ENCODE measurements around the gene NALCN. TPM values are rescaled to one million over a fixed set of nuclear protein-coding genes. Genes with fewer than 3 reads are reported as not detected.
A peak's percentile ranks its signal among the peaks of the same experiment; 100 is the strongest.

NALCN gene
- total RNA-seq, 3 donors from 2014 or later, result 0.10 to 1.4 (median 0.12) TPM

GRCh38 chr13:101140936-101141335, 275.4 kb downstream of the NALCN start:
- Histone ChIP-seq H3K9me3 (no peaks in the 10 kb centered on the region), H3K36me3 (ENCODE audit: low read depth) (no peaks in the 10 kb centered on the region), H3K4me1 (ENCODE audit: low read depth) (no peaks in the 10 kb centered on the region), H3K4me3 (no peak overlapping the region)
- DNase-seq, result no peak
- intact Hi-C loops (cut with DNase I, micrococcal nuclease), result no loop called here
- no peak for ATAC-seq
- TF ChIP-seq, protein P1, sequence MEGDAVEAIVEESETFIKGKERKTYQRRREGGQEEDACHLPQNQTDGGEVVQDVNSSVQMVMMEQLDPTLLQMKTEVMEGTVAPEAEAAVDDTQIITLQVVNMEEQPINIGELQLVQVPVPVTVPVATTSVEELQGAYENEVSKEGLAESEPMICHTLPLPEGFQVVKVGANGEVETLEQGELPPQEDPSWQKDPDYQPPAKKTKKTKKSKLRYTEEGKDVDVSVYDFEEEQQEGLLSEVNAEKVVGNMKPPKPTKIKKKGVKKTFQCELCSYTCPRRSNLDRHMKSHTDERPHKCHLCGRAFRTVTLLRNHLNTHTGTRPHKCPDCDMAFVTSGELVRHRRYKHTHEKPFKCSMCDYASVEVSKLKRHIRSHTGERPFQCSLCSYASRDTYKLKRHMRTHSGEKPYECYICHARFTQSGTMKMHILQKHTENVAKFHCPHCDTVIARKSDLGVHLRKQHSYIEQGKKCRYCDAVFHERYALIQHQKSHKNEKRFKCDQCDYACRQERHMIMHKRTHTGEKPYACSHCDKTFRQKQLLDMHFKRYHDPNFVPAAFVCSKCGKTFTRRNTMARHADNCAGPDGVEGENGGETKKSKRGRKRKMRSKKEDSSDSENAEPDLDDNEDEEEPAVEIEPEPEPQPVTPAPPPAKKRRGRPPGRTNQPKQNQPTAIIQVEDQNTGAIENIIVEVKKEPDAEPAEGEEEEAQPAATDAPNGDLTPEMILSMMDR (IDR thresholded peaks at IDR 0.05), result no peak

DNA sequence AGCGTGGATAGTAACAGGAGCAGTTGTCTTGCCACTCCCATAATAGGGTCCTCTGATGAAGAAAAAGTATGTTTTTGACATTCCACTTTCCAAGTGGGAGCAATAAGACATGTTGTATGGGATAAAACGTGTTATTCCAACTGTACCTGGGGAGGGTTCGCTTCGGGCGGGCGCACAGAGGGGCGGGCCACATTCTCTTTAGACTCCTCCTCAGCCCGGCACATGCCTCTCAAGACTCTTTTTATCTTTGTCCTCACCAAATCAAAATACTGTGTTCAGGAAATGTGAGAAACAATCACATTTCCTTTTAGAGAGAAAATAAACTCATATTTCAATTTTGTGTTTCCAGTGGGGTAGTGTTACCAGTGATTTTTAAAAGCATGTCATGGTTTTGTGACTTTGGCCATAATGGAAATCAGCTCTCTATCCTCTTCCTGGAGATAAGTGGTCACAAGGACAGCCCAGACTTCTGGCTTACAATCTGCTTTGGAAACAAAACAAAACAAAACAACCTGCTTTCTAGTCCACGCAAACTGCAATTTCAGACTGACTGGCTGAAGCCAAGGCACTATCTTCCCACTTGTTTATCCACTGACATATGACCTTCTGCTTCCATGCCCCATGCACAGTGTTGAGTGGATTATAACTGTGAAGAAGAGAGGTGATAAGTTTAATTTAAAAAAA, 276.1 kb downstream of the NALCN start:
- ATAC-seq, result no peak
- no peaks in the 10 kb centered on the region for H3K36me3 ChIP-seq (ENCODE audit: low read depth)
- no peaks in the 10 kb centered on the region for H3K4me1 ChIP-seq (ENCODE audit: low read depth)
- intact Hi-C loops (cut with DNase I, micrococcal nuclease), result no loop called here
- no peaks in the 10 kb centered on the region for H3K9me3 ChIP-seq
- DNase-seq, result no peak
- TF ChIP-seq, protein P1 (IDR thresholded peaks at IDR 0.05), result no peak
- H3K4me3 ChIP-seq, result no peak overlapping the region

DNA sequence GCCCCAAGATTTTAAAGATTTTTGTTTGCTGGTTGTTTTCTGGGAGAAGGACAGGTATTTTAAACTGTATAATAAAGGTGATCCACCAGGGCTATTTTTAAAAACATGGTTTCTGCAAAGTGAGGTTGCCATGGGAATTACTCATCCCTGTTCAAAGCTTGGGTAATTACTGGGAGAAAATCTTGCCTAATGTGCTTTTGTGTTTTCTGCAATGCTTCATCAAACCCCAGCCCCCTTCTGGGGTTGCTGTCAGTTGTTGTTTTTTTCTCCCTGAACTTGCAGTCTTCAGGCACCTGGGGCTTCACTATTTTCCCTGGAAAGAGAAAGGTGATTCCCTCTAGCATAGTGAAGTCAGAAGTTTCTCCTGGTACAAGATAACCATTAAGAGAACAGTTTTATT, 277.2 kb downstream of the NALCN start:
- TF ChIP-seq, protein P1 (IDR thresholded peaks at IDR 0.05), result no peak

DNA sequence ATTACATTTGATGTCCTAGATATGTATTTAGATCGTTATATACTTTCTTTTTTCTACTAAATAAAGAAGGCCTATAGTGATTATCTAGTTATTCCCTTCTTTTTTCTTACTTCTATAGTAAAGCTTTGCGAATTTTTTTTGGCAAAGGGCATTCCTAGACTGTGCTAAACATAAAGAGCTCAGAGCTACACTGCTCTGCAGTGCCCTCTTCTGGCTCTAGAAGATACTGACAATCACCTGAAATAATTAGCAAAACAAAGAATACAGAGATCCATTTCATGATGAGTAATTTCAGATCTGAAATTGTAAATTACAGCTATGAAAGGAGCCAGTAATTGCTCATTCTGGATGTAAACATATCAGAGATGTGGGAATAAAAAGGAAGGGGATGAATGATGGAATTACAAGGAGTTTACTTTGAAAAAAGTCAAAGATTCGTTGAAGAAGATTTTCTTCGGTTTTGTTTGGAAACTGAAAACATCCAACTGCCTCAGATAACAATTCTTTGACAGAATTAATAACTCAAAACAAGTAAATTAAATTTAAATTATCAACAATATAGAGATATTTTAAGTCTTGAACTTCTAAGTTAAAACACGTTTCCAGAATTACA, 288.5 kb downstream of the NALCN start:
- no peak overlapping the region for H3K4me3 ChIP-seq
- peak; percentile 45 for ATAC-seq
- intact Hi-C loops (cut with DNase I, micrococcal nuclease), result no loop called here
- no peaks in the 10 kb centered on the region for H3K4me1 ChIP-seq (ENCODE audit: low read depth)
- peak in 1 of 3 donors; percentile 42 for DNase-seq
- H3K9me3 ChIP-seq, result no peaks in the 10 kb centered on the region
- no peaks in the 10 kb centered on the region for H3K36me3 ChIP-seq (ENCODE audit: low read depth)
- TF ChIP-seq, protein P1 (IDR thresholded peaks at IDR 0.05), result peak; percentile 54

More for the DNA sequence above, 277.2 kb downstream of the NALCN start:
- intact Hi-C loops (cut with DNase I, micrococcal nuclease), result no loop called here
- no peak for DNase-seq
- no peaks in the 10 kb centered on the region for H3K4me1 ChIP-seq (ENCODE audit: low read depth)
- ATAC-seq, result no peak
- H3K36me3 ChIP-seq (ENCODE audit: low read depth), result no peaks in the 10 kb centered on the region
- H3K9me3 ChIP-seq, result no peaks in the 10 kb centered on the region
- H3K4me3 ChIP-seq, result no peak overlapping the region

DNA sequence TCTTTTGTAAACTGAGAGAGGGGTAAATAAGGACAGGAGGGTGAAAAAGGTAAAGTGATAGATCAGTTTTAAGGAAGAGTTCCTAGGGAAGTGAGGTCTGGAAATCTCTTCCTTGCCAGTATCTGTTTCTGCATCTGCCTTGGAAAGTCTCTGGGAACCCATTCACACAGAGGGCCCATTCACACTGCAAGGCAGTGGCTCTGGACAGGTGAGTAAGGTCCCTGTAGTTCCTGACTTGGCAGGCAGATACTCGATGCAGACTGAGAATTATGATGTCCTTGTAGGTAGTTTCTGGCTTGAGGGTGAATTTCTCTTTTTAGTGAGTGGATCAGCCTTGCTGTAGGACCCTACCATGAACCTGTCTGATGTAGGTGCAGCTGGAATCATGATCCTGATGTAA, 293.3 kb downstream of the NALCN start:
- Histone ChIP-seq H3K36me3 (ENCODE audit: low read depth) (no peaks in the 10 kb centered on the region), H3K4me1 (ENCODE audit: low read depth) (no peaks in the 10 kb centered on the region), H3K9me3 (no peaks in the 10 kb centered on the region), H3K4me3 (no peak overlapping the region)
- intact Hi-C loops (cut with DNase I, micrococcal nuclease), result no loop called here
- DNase-seq (no peak), ATAC-seq (no peak)
- TF ChIP-seq, protein P1 (IDR thresholded peaks at IDR 0.05), result no peak
